ENCODE data around the gene CSTF2T.

The CSTF2T gene

DNA sequence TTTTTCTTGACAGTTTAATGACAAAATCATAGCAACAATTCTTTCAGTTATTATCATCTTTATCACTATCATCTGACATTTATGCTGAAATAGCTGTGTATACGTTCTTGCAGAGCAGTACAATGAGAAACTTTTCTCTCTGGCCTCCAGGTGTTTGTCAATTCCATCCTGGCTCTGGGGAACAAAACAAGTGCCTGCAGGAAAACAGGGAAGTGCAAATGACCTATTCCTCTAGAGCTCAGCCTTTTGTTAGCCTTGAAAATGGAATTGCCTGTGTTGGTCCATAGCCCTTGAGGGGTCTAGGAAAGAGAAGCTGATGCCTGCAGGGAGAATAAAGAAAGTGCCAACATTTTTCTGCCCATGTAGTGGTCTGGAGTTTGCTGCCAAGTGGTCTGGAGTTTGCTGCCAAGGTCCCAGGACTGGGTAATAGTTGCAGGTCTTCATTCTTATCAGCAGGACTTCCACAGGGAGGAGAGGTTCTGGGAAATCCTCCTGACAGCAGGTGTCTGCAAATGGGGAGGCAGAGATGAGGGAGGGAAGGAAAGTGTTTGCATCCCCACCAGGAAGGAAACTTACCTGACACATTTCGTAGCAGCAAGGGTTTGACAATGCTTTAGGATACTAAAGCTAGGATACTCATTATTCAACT is 10.1 kb upstream of the CSTF2T start:
- TF ChIP-seq, protein P1, sequence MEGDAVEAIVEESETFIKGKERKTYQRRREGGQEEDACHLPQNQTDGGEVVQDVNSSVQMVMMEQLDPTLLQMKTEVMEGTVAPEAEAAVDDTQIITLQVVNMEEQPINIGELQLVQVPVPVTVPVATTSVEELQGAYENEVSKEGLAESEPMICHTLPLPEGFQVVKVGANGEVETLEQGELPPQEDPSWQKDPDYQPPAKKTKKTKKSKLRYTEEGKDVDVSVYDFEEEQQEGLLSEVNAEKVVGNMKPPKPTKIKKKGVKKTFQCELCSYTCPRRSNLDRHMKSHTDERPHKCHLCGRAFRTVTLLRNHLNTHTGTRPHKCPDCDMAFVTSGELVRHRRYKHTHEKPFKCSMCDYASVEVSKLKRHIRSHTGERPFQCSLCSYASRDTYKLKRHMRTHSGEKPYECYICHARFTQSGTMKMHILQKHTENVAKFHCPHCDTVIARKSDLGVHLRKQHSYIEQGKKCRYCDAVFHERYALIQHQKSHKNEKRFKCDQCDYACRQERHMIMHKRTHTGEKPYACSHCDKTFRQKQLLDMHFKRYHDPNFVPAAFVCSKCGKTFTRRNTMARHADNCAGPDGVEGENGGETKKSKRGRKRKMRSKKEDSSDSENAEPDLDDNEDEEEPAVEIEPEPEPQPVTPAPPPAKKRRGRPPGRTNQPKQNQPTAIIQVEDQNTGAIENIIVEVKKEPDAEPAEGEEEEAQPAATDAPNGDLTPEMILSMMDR (IDR thresholded peaks at IDR 0.05; ENCODE audit: borderline replicate concordance, control extremely low read depth, extremely low read depth, insufficient read depth, missing control alignments), result no peak
- in situ Hi-C loops (cut with MboI; ENCODE audit: low sequenced_read_pairs, unreplicated experiment), result no loop called here
- DNase-seq (ENCODE audit: low spot score), result no peak

DNA sequence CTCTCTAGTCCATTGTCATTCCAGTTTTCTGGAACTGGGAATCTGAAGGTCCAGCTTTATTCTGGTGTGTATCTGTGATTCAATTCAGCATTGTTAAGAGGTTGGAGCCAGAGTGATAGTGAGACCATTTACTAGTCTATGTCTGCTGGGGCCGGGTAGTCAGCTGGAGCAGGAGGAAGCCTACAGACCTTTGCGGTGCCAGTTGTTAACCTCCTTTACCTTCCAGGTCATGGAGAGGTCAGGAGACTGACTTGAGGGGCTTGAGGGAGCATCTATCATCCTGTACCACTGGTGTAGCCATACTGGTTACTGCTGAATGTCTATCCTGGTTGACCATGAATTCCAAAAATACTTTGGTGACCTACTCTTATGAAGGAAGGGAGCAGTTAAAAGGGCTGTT is 9.2 kb upstream of the CSTF2T start:
- in situ Hi-C loops (cut with MboI; ENCODE audit: low sequenced_read_pairs, unreplicated experiment), result no loop called here
- DNase-seq (ENCODE audit: low spot score), result no peak
- TF ChIP-seq, protein P1 (IDR thresholded peaks at IDR 0.05; ENCODE audit: borderline replicate concordance, control extremely low read depth, extremely low read depth, insufficient read depth, missing control alignments), result no peak

GRCh38 chr10:51707821-51708424 is 8.5 kb upstream of the CSTF2T start:
- TF ChIP-seq, protein P1 (IDR thresholded peaks at IDR 0.05; ENCODE audit: borderline replicate concordance, control extremely low read depth, extremely low read depth, insufficient read depth, missing control alignments), result no peak
- DNase-seq (ENCODE audit: low spot score), result no peak
- in situ Hi-C loops (cut with MboI; ENCODE audit: low sequenced_read_pairs, unreplicated experiment), result no loop called here

GRCh38 chr10:51707392-51707791 is 8.0 kb upstream of the CSTF2T start:
- no peak for DNase-seq (ENCODE audit: low spot score)
- in situ Hi-C loops (cut with MboI; ENCODE audit: low sequenced_read_pairs, unreplicated experiment), result no loop called here
- TF ChIP-seq, protein P1 (IDR thresholded peaks at IDR 0.05; ENCODE audit: borderline replicate concordance, control extremely low read depth, extremely low read depth, insufficient read depth, missing control alignments), result no peak

- in situ Hi-C loops (cut with MboI; ENCODE audit: low sequenced_read_pairs, unreplicated experiment), result no loop called here
- no peak for DNase-seq (ENCODE audit: low spot score)
- TF ChIP-seq, protein P1 (IDR thresholded peaks at IDR 0.05; ENCODE audit: borderline replicate concordance, control extremely low read depth, extremely low read depth, insufficient read depth, missing control alignments), result no peak
Observed at GRCh38 chr10:51706225-51706624, 6.8 kb upstream of the CSTF2T start.

DNA sequence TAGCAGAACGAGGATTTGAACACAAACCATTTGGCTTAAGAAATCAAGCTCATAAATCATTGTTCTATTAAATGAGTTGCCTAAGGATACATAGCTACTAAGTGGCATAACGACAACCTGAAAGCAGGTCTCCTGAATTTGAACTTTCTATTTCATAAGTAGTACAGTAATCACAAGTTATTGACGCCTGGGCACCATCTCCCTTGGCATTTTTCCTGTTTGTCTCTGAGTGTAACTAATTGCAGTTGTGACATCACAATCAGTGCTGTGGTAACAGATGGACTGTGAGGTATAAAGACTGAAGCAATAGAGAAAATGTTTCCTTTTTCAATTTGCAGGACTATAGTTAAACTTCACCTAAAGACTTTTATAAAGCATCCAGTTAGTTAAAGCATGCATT is 6.4 kb upstream of the CSTF2T start:
- TF ChIP-seq, protein P1 (IDR thresholded peaks at IDR 0.05; ENCODE audit: borderline replicate concordance, control extremely low read depth, extremely low read depth, insufficient read depth, missing control alignments), result no peak
- in situ Hi-C loops (cut with MboI; ENCODE audit: low sequenced_read_pairs, unreplicated experiment), result no loop called here
- DNase-seq (ENCODE audit: low spot score), result no peak

Measured in GM13976 (cell line).